GM12891 (cell line): ENCODE results near the gene GABRB3.

Experiments used
- PAX5 ChIP-seq: IDR thresholded peaks from 2 replicates; pipeline ENCODE4 v1.6.1; 2011; ENCODE audit warnings: low read length, moderate library complexity, mild to moderate bottlenecking; ENCODE audit not compliant: insufficient read depth, severe bottlenecking
- POLR2A ChIP-seq: IDR thresholded peaks from 2 replicates; pipeline ENCODE4 v1.6.1; 2011; ENCODE audit warnings: low read depth, low read length, control low read depth
- POLR2AphosphoS5 ChIP-seq: IDR thresholded peaks from 2 replicates; pipeline ENCODE4 v1.6.1; 2011; ENCODE audit warnings: low read depth, low read length, control low read depth
- POU2F2 ChIP-seq: IDR thresholded peaks from 2 replicates; pipeline ENCODE4 v1.6.1; 2011; ENCODE audit warnings: low read depth, mild to moderate bottlenecking, control low read depth, low read length, moderate library complexity
- TAF1 ChIP-seq: IDR thresholded peaks from 2 replicates; pipeline ENCODE4 v1.6.1; 2011; ENCODE audit warnings: low read depth, low read length, control low read depth

- TF ChIP-seq POLR2AphosphoS5, result no peak
- TF ChIP-seq POU2F2, result no peak
- no peak for TF ChIP-seq POLR2A
- TF ChIP-seq PAX5, result no peak
- no peak for TF ChIP-seq TAF1
These were observed 211.0 kb downstream of the GABRB3 start for GRCh38 chr15:26561896-26562295.
